Body of pancreas (tissue), 4 donors: Measurements from ENCODE around the gene PSAPL1.

ENCODE experiments used
- POLR2A ChIP-seq, 3 donors: fragments of 450-650 bp; IDR thresholded peaks; one replicate each; pipeline ENCODE4 v1.6.1; 2016; ENCODE audit warnings: antibody characterized with exemption in 3 of 3, mild to moderate bottlenecking in 2 of 3
- TF ChIP-seq, protein P1 (sequence below), 7 experiments: fragments of 450-650 bp in 4 of 7; fragments of 200-600 bp in 3 of 7; sonication (generic) in 3 of 7; IDR thresholded peaks; one replicate each; pipeline ENCODE4 v1.5.1; 2016 to 2019; ENCODE audit warnings: antibody characterized with exemption in 7 of 7

DNA sequence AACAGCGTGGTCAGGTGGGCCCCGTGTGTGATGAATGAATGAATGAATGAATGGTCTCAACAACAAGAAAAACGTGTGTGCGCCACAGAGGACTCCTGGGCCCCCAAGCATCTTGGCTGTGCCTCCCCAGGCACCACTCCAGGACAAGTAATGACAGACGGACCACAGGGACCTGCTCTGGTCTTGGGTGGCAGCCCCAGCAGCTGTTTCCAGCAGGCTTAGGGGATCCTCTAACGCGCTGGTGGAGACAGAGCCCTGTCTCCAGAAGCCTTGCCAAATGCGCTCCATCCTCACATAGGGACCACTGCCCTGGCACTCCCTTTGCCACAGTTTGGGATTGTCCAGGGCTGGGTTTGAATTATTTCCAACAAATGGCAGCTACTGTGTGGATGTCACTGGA, 39.1 kb downstream of the PSAPL1 start:
- TF ChIP-seq, protein P1, sequence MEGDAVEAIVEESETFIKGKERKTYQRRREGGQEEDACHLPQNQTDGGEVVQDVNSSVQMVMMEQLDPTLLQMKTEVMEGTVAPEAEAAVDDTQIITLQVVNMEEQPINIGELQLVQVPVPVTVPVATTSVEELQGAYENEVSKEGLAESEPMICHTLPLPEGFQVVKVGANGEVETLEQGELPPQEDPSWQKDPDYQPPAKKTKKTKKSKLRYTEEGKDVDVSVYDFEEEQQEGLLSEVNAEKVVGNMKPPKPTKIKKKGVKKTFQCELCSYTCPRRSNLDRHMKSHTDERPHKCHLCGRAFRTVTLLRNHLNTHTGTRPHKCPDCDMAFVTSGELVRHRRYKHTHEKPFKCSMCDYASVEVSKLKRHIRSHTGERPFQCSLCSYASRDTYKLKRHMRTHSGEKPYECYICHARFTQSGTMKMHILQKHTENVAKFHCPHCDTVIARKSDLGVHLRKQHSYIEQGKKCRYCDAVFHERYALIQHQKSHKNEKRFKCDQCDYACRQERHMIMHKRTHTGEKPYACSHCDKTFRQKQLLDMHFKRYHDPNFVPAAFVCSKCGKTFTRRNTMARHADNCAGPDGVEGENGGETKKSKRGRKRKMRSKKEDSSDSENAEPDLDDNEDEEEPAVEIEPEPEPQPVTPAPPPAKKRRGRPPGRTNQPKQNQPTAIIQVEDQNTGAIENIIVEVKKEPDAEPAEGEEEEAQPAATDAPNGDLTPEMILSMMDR (IDR thresholded peaks at IDR 0.05) = no peak
- no peak for TF ChIP-seq POLR2A (IDR thresholded peaks at IDR 0.05)
